Skeletal muscle satellite cell (primary cell): ENCODE results near the gene HTT.
"Not testable (repeated sequence)": the region's sequence is repeated elsewhere in the genome, so short reads cannot be mapped to it uniquely, and the experiment has no call there.

Experiments used
- H3K27me3 ChIP-seq: 2 replicates; pipeline ENCODE4 v1.7.0; 2013; ENCODE audit warnings: low read length; ENCODE audit not compliant: control insufficient read depth, insufficient read depth
- H3K36me3 ChIP-seq: 2 replicates; pipeline ENCODE4 v1.7.0; 2013; ENCODE audit warnings: mild to moderate bottlenecking, control low read depth, low read length; ENCODE audit not compliant: insufficient read depth
- H3K4me1 ChIP-seq: 2 replicates; pipeline ENCODE4 v1.7.0; 2013; ENCODE audit warnings: low read length; ENCODE audit not compliant: control insufficient read depth, insufficient read depth
- H3K4me2 ChIP-seq: 2 replicates; pipeline ENCODE4 v1.7.0; 2013; ENCODE audit warnings: mild to moderate bottlenecking, low read length
- H3K4me3 ChIP-seq: 2 replicates; pipeline ENCODE4 v1.7.0; 2013; ENCODE audit warnings: low read length
- H3K9ac ChIP-seq: 2 replicates; pipeline ENCODE4 v1.7.0; 2013; ENCODE audit warnings: mild to moderate bottlenecking, low read depth, low read length, moderate library complexity
- H3K9me3 ChIP-seq: replicated peaks from 2 replicates; pipeline ENCODE4 v1.7.0; 2013; ENCODE audit warnings: mild to moderate bottlenecking, control low read depth, low read length

Gene HTT

DNA sequence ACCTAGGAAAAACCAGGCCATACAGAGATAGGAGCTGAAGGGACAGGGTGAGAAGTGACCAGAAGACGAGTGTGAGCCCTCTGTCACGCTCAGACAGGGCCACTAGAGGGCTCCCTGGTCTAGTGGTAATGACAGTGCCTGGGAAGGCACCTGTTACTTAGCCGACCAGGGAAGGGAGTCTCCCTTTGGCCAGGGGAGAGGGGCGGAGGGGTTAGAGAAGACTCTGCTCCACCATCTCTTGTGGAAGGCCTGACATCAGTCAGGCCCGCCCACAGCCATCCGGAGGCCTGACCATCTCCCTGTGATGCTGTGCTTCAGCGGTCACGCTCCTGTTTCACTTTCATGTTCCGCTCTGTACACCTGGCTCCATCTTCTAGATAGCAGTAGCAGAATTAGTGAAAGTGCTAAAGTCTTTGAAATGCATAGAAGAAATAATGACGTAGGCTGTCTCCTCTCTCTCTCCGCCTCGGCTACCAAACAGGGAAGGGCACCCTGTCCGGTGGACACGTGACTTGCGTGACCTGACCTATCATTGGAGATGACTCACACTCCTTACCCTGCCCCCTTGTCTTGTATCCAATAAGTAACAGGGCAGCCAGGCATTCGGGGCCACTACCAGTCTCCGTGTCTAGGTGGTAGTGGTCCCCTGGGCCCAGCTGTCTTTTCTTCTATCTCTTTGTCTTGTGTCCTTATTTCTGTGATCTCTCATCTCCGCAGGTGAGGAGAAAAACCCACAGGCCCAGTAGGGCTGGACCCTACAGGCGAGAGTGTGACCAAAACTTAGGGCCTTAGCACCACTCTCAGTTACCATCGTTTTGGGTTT, 26.8 kb upstream of the HTT start:
- Histone ChIP-seq H3K36me3 (no peaks in the 10 kb centered on the region), H3K4me3 (no peak overlapping the region), H3K9ac (no peak overlapping the region)

DNA sequence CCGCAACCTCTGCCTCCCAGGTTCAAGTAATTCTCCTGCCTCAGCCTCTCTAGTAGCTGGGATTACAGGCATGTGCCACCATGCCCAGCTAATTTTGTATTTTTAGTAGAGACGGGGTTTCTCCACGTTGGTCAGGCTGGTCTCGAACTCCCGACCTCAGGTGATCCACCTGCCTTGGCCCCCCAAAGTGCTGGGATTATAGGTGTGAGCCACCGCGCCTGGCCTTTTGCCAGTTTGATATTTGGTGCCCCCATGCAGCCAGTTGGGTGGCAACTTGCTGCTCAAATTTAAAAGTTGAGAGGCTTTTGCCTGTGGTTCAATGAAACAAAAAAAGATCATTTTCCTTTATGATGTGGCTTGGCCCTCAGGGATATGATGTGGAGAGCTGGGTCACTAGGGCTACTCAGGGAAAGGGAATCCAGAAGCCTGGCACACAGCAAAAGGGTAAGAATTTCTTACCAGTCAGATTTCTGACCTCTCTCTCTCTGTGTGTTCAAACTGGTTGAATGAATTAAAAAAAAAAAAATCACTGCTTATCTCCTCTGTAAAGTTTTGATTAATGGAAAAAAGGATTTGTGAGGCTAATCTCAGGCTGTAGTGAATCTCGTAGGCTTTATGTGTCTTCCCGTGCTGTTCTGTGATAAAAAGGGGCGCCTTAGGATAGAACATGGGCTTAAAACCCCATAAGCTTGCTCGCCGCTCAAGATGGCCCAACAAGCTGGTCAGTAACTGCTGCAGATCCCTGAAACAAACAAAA, 23.2 kb upstream of the HTT start:
- not testable (repeated sequence) for H3K9ac ChIP-seq, H3K9me3 ChIP-seq, H3K4me2 ChIP-seq, H3K4me3 ChIP-seq, H3K36me3 ChIP-seq, H3K4me1 ChIP-seq
- H3K27me3 ChIP-seq: peaks cover 18% of the 10 kb centered on the region

More for the DNA sequence above, 26.8 kb upstream of the HTT start:
- Histone ChIP-seq H3K9me3 (no peaks in the 10 kb centered on the region), H3K4me2 (peak overlapping the region; percentile 44), H3K27me3 (peaks cover 25% of the 10 kb centered on the region), H3K4me1 (no peaks in the 10 kb centered on the region)

DNA sequence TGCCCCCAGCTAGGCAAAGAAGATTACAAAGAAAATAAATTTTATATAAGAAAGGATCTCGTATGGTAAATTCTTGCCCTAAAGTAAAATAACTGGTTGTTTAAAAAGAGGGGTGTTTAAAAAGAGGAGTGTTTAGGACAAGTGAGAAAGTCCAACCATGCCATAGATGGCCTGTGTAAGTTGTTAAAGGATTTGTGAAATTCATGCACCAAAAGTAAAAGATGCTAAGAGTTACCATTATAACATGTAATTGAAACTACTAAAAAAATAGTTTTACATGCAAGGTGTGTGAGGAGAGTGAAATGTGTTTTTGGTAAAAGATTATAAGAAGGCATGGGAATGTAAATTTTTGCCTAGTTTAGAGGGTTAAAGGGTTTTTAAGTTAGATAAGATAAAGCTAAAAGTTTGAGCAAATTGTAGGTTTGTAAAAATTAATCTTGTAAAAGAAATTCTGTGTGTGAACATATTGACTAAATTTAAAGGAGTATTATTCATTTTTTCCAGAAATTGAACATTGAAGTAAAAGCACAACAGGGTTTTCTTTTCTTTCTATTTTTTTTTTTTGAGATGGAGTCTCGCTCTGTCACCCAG, 20.2 kb upstream of the HTT start:
- Histone ChIP-seq H3K27me3 (peaks cover 23% of the 10 kb centered on the region), H3K4me3 (no peak overlapping the region), H3K4me2 (no peak overlapping the region), H3K36me3 (no peaks in the 10 kb centered on the region), H3K9me3 (no peaks in the 10 kb centered on the region), H3K4me1 (no peaks in the 10 kb centered on the region), H3K9ac (no peak overlapping the region)

DNA sequence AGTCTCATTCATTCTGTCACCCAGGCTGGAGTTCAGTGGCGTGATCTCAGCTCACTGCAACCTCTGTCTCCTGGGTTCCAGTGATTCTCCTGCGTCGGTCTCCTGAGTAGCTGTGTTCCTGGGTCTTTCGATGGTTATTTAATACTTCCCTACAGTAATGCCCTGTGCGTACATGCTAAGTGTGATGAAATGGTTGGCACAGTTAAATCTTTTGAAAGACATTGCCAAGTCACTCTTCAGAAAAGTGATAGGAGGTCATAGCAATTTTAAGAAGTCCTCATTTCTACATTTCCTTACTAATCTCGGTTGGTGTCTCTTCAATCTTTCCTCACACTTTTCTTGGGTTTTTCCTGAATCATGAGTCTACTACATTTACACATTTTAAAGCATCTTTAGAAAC, 14.5 kb upstream of the HTT start:
- Histone ChIP-seq H3K4me1 (no peaks in the 10 kb centered on the region), H3K9ac (no peak overlapping the region), H3K4me2 (no peak overlapping the region), H3K9me3 (no peaks in the 10 kb centered on the region), H3K27me3 (peaks cover 14% of the 10 kb centered on the region), H3K36me3 (no peaks in the 10 kb centered on the region), H3K4me3 (no peak overlapping the region)

DNA sequence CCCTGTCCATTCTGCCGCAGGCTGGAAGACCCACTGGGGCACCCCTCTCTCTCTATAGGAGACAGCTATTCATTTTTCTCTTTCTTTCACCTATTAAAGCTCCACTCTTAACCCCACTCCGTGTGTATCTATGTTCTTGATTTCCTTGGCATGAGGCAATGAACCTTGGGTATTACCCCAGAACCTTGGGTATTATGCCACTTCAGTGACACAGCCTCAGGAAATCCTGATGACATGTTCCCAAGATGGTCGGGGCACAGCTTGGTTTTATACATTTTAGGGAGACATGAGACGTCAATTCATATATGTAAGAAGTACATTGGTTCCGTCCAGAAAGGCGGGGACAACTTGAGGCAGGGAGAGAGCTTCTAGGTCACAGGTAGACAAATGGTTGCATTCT, 13.5 kb upstream of the HTT start:
- H3K4me3 ChIP-seq: no peak overlapping the region
- no peak overlapping the region for H3K4me2 ChIP-seq
- H3K9me3 ChIP-seq: no peaks in the 10 kb centered on the region
- H3K4me1 ChIP-seq: no peaks in the 10 kb centered on the region
- H3K27me3 ChIP-seq: peaks cover 14% of the 10 kb centered on the region
- H3K36me3 ChIP-seq: no peaks in the 10 kb centered on the region
- no peak overlapping the region for H3K9ac ChIP-seq

GRCh38 chr4:3062471-3062870, 12.0 kb upstream of the HTT start:
- H3K9me3 ChIP-seq: no peaks in the 10 kb centered on the region
- no peak overlapping the region for H3K4me3 ChIP-seq
- no peaks in the 10 kb centered on the region for H3K36me3 ChIP-seq
- no peak overlapping the region for H3K9ac ChIP-seq
- peaks cover 19% of the 10 kb centered on the region for H3K27me3 ChIP-seq
- H3K4me2 ChIP-seq: no peak overlapping the region
- H3K4me1 ChIP-seq: no peaks in the 10 kb centered on the region

DNA sequence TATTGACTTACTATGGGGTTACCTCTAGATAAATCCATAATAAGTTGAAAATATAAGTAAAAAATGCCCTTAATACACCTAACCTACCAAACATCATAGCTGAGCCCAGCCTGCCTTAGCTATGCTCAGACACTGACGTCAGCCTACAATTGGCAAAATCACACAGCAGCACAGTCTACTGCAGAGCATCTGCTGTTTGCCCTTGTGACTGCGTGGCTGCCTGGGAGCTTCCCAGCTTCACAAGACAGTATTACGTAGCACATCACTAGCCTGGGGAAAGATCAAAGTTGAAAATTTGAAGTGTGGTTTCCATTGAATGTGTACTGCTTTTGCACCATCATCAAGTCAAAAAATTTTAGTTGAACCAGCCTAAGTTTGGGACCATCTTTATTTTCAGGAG, 8.9 kb upstream of the HTT start:
- H3K9me3 ChIP-seq: no peaks in the 10 kb centered on the region
- no peak overlapping the region for H3K9ac ChIP-seq
- peaks cover 15% of the 10 kb centered on the region for H3K27me3 ChIP-seq
- H3K4me2 ChIP-seq: no peak overlapping the region
- no peak overlapping the region for H3K4me3 ChIP-seq
- H3K36me3 ChIP-seq: no peaks in the 10 kb centered on the region
- H3K4me1 ChIP-seq: no peaks in the 10 kb centered on the region

DNA sequence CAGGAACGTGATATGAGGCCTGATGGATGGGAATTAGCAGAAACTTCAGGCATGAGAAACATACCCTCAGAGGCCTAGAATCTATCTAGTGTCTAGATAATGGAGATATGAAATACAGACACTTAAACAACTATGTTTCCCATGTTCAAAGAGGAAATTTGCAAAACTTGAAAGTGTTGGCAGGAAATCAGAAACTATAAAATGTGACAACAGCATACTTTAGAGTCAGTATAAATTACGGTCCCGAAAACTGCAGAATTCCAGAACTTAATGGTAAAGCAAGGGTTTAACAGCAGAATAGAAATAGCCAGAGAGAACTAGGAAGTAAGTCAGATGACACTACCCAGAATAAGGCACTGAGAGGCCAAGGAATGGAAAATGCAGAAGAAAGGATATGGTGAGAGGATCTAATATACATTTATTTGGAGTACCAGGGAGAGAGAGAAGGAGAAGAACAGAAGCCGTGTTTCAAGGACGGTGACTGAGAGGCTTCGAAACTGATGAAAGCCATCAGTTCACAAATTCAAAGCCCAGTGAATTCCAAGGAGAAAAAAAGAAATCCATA, 7.6 kb upstream of the HTT start:
- Histone ChIP-seq H3K9ac (no peak overlapping the region), H3K4me3 (no peak overlapping the region), H3K27me3 (peaks cover 10% of the 10 kb centered on the region), H3K4me2 (no peak overlapping the region), H3K36me3 (no peaks in the 10 kb centered on the region), H3K4me1 (peaks cover 6% of the 10 kb centered on the region), H3K9me3 (no peaks in the 10 kb centered on the region)

DNA sequence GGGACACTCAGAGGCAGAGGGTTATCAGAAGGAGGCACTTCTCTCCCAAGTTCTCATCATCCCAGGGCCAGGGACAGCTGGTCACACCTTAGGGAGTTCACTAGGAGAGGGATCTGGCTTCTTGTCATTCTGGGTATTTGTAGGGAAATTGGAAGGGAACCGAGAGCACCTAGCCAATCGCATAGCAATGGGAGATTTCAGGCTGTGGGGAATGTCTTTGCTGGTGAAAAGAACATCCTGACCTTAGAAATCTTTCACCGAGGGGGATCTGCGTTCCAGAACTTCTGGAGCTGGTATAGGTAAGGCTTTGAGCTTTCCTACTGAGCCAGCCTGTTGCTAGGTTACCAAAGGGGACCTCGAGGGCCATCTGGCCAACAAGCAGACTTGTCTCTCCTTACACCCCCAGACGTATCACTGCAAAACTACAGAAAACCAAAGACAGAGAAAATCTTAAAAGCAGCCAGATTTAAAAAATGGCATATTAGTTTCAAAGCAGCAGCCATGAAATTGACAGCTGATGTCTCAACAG, 6.9 kb upstream of the HTT start:
- Histone ChIP-seq H3K36me3 (no peaks in the 10 kb centered on the region), H3K9me3 (no peaks in the 10 kb centered on the region), H3K4me3 (no peak overlapping the region), H3K9ac (no peak overlapping the region), H3K4me2 (no peak overlapping the region), H3K4me1 (peaks cover 6% of the 10 kb centered on the region), H3K27me3 (peaks cover 10% of the 10 kb centered on the region)

DNA sequence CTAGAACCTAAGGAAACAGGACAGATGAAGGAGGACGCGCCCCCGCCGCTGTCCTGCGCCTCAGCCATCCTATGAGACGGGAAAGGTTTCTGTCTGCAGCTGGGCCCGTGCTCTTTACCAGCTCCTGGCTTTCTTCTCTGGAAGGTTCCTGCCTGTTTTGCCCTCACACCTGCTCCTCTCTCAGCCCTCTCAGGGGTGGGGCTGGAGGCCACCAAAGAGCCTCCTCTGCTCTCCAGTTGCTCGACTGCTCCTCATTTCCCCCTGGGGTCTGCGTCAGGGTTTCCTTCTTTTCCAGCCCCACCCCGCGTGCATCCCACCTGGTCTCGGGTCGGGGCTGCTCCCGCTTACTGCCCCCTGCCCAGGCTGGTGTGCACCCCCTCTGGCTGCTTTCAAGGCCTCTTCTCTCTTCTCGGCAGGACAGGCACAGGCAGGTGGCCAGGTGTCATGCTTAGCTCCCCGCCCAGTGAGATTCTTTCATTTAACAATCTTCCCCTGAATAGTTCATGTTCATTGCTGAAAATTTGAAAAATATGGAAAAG, 4.8 kb upstream of the HTT start:
- Histone ChIP-seq H3K4me1 (peaks cover 6% of the 10 kb centered on the region), H3K4me3 (no peak overlapping the region), H3K4me2 (no peak overlapping the region), H3K9ac (no peak overlapping the region), H3K36me3 (no peaks in the 10 kb centered on the region), H3K27me3 (peaks cover 6% of the 10 kb centered on the region), H3K9me3 (no peaks in the 10 kb centered on the region)
